HCT116 (cell line): ENCODE results near the gene CHDH. TPM values are rescaled to one million over a fixed set of nuclear protein-coding genes. Genes with fewer than 3 reads are reported as not detected.

Experiments
- ATAC-seq: fragments of 200-7000 bp; cut with Tn5 transposase; 2 replicates; pipeline ENCODE4 v1.9.1; 2020; ENCODE audit warnings: mild to moderate bottlenecking, moderate library complexity
- BruUV-seq: library from RNA; stranded (reverse); fragments of 400-500 nt; replicated peaks from 2 replicates; lab custom pipeline; 2021; lab: Mats Ljungman, UMichigan
- CTCF ChIA-PET: fragments of 300-600 bp; sonication (Branson Sonifier 250); formaldehyde crosslinking; loops from one replicate; lab custom pipeline; 2021; ENCODE audit warnings: antibody characterized with exemption; lab: Charles Lee
- POLR2A ChIA-PET: fragments of 300-600, 350-600 bp; sonication (Branson Sonifier 250); formaldehyde crosslinking; loops from one replicate; lab custom pipeline; 2021; ENCODE audit warnings: antibody characterized with exemption; lab: Charles Lee
- RAD21 ChIA-PET, 2 experiments: fragments of 300-600 bp; sonication (Branson Sonifier 250); formaldehyde crosslinking; loops; one replicate each; lab custom pipeline; 2023; ENCODE audit warnings: low total read pairs in 2 of 2; ENCODE audit not compliant: uncharacterized antibody in 2 of 2, unreplicated experiment in 2 of 2, low non-redundant PET in 1 of 2; lab: Charles Lee
- DNase-seq: peaks from one replicate; pipeline ENCODE4 v3.0.0-alpha.2; 2010; ENCODE audit warnings: low read depth, low spot score
- H2AFZ ChIP-seq: fragments of 200-600 bp; shearing (Covaris generic), sonication (generic); 2 replicates; pipeline ENCODE4 v1.6.1; 2017; ENCODE audit warnings: low read depth, mixed run types, mixed read lengths, antibody characterized with exemption, low read length; ENCODE audit not compliant: poor library complexity, severe bottlenecking
- H3K27ac ChIP-seq: 2 replicates; pipeline ENCODE4 v1.5.1; 2012; ENCODE audit warnings: low read depth, low read length
- H3K27me3 ChIP-seq: fragments of 200-600 bp; sonication (generic); 2 replicates; pipeline ENCODE4 v1.6.1; 2016; ENCODE audit warnings: mixed run types, low read length, mixed read lengths; ENCODE audit not compliant: insufficient read depth
- H3K36me3 ChIP-seq, 2 experiments: fragments of 200-500 bp in 1 of 2; fragments of 200-600 bp in 1 of 2; sonication (Bioruptor generic) in 1 of 2; sonication (generic) in 1 of 2; 2 replicates each; pipeline versions ENCODE4 v1.5.1 to v1.6.1; 2014 to 2016; ENCODE audit warnings: low read length in 2 of 2, inconsistent platforms in 1 of 2, mixed read lengths in 1 of 2, mixed run types in 1 of 2; ENCODE audit not compliant: insufficient read depth in 2 of 2, control insufficient read depth in 1 of 2
- H3K4me1 ChIP-seq, 2 experiments: fragments of 200-600 bp in 1 of 2; sonication (generic) in 1 of 2; 2 replicates each; pipeline versions ENCODE4 v1.5.1 to v1.6.1; 2012 to 2017; ENCODE audit warnings: low read length in 2 of 2, inconsistent platforms in 1 of 2, mild to moderate bottlenecking in 1 of 2, mixed read lengths in 1 of 2, mixed run types in 1 of 2, moderate library complexity in 1 of 2; ENCODE audit not compliant: insufficient read depth in 2 of 2, control insufficient read depth in 1 of 2
- H3K4me2 ChIP-seq: fragments of 200-600 bp; sonication (generic); 2 replicates; pipeline ENCODE4 v1.6.1; 2017; ENCODE audit warnings: mixed run types, low read length, mixed read lengths
- H3K4me3 ChIP-seq, 2 experiments: fragments of 200-600 bp in 1 of 2; sonication (generic) in 1 of 2; replicated peaks in 1 of 2; 2 replicates each; pipeline ENCODE4 v1.5.1; 2011 to 2016; ENCODE audit warnings: low read length in 2 of 2, control low read depth in 1 of 2, low read depth in 1 of 2, mild to moderate bottlenecking in 1 of 2, mixed read lengths in 1 of 2, mixed run types in 1 of 2
- H3K79me2 ChIP-seq: fragments of 200-600 bp; sonication (generic); 2 replicates; pipeline ENCODE4 v1.6.1; 2017; ENCODE audit warnings: mild to moderate bottlenecking, mixed run types, low read length, moderate library complexity, mixed read lengths; ENCODE audit not compliant: insufficient read depth
- H3K9ac ChIP-seq: fragments of 200-600 bp; sonication (generic); 2 replicates; pipeline ENCODE4 v1.6.1; 2016; ENCODE audit warnings: low read length, mixed read lengths
- H3K9me2 ChIP-seq: fragments of 200-600 bp; sonication (generic), shearing (Covaris generic); 2 replicates; pipeline ENCODE4 v1.6.1; 2017; ENCODE audit warnings: mixed run types, mild to moderate bottlenecking, moderate library complexity; ENCODE audit not compliant: insufficient read depth
- H3K9me3 ChIP-seq, 2 experiments: fragments of 200-500 bp in 1 of 2; fragments of 200-600 bp in 1 of 2; sonication (Bioruptor generic) in 1 of 2; sonication (generic) in 1 of 2; 2 replicates each; pipeline ENCODE4 v1.6.1; 2014 to 2017; ENCODE audit warnings: low read length in 2 of 2, mixed read lengths in 2 of 2, inconsistent platforms in 1 of 2, low read depth in 1 of 2, mild to moderate bottlenecking in 1 of 2, mixed run types in 1 of 2, moderate library complexity in 1 of 2; ENCODE audit not compliant: control insufficient read depth in 1 of 2, insufficient read depth in 1 of 2
- H4K20me1 ChIP-seq: fragments of 200-600 bp; sonication (generic), shearing (Covaris generic); 2 replicates; pipeline ENCODE4 v1.6.1; 2017; ENCODE audit warnings: mixed run types, mild to moderate bottlenecking, moderate library complexity; ENCODE audit not compliant: insufficient read depth
- ATF3 ChIP-seq: IDR thresholded peaks from 2 replicates; pipeline ENCODE4 v1.6.1; 2012
- CBX3 ChIP-seq: IDR thresholded peaks from 2 replicates; pipeline ENCODE4 v1.6.1; 2012; ENCODE audit warnings: low read depth
- CTCF ChIP-seq, 3 experiments: fragments of 200-600 bp in 1 of 3; sonication (generic) in 1 of 3; IDR thresholded peaks in 2 of 3; conservative IDR thresholded peaks in 1 of 3; 2 replicates each; pipeline ENCODE4 v1.5.1; 2012 to 2017; ENCODE audit warnings: low read depth in 2 of 3, low read length in 2 of 3, antibody characterized with exemption in 1 of 3, borderline replicate concordance in 1 of 3, control low read depth in 1 of 3, mild to moderate bottlenecking in 1 of 3, mixed read lengths in 1 of 3, mixed run types in 1 of 3, moderate library complexity in 1 of 3; ENCODE audit not compliant: insufficient read depth in 1 of 3
- EGR1 ChIP-seq: IDR thresholded peaks from 2 replicates; pipeline ENCODE4 v1.6.1; 2012; ENCODE audit warnings: low read depth
- ELF1 ChIP-seq: IDR thresholded peaks from 2 replicates; pipeline ENCODE4 v1.6.1; 2012; ENCODE audit warnings: low read depth, borderline replicate concordance
- EZH2 ChIP-seq: fragments of 200-600 bp; sonication (generic); IDR thresholded peaks from 2 replicates; pipeline ENCODE4 v1.6.1; 2017; ENCODE audit warnings: antibody characterized with exemption, mixed run types
- EZH2phosphoT487 ChIP-seq: fragments of 200-600 bp; IDR thresholded peaks from 2 replicates; pipeline ENCODE4 v1.6.1; 2018; ENCODE audit warnings: antibody characterized with exemption, borderline replicate concordance
- FOSL1 ChIP-seq: IDR thresholded peaks from 2 replicates; pipeline ENCODE4 v1.6.1; 2012; ENCODE audit warnings: low read depth
- JUND ChIP-seq: IDR thresholded peaks from 2 replicates; pipeline ENCODE4 v1.6.1; 2012
- MAX ChIP-seq: IDR thresholded peaks from 2 replicates; pipeline ENCODE4 v1.6.1; 2012
- POLR2AphosphoS5 ChIP-seq: IDR thresholded peaks from 2 replicates; pipeline ENCODE4 v1.6.1; 2011; ENCODE audit warnings: mild to moderate bottlenecking, low read depth, low read length, moderate library complexity
- RAD21 ChIP-seq: IDR thresholded peaks from 2 replicates; pipeline ENCODE4 v1.6.1; 2012; ENCODE audit warnings: low read depth, mild to moderate bottlenecking
- REST ChIP-seq: IDR thresholded peaks from 2 replicates; pipeline ENCODE4 v1.6.1; 2012; ENCODE audit warnings: low read depth
- SIN3A ChIP-seq: IDR thresholded peaks from 2 replicates; pipeline ENCODE4 v1.6.1; 2012; ENCODE audit warnings: low read depth
- SP1 ChIP-seq: IDR thresholded peaks from 2 replicates; pipeline ENCODE4 v1.6.1; 2012; ENCODE audit warnings: low read depth
- TCF7L2 ChIP-seq: IDR thresholded peaks from 2 replicates; pipeline ENCODE4 v1.7.0; 2011; ENCODE audit warnings: borderline replicate concordance, inconsistent platforms; ENCODE audit not compliant: insufficient read depth, insufficient read length; ENCODE audit errors: extremely low read depth
- YY1 ChIP-seq: IDR thresholded peaks from 2 replicates; pipeline ENCODE4 v1.6.1; 2011; ENCODE audit warnings: low read length, low read depth, moderate library complexity, mild to moderate bottlenecking; ENCODE audit not compliant: insufficient replicate concordance; ENCODE audit errors: extremely low read depth
- ZFX ChIP-seq: fragments of 450-650 bp; IDR thresholded peaks from 2 replicates; pipeline ENCODE4 v1.6.1; 2017
- intact Hi-C: fragments of 100-400 bp; cut with micrococcal nuclease; formaldehyde crosslinking; loops from 2 replicates; pipeline ENCODE4 v1.10.0; 2022
- total RNA-seq: library from RNA; stranded (reverse); gene quantifications from one replicate; pipeline ENCODE4 v1.2.1, GENCODE V29; 2021; ENCODE audit not compliant: unreplicated experiment

CHDH gene
- total RNA-seq, 1 experiment from 2014 or later: 10.8 TPM

GRCh38 chr3:53837331-53837730 is 8.9 kb downstream of the CHDH start (continued):
- TF ChIP-seq REST (no peak), ELF1 (no peak), SP1 (no peak), FOSL1 (no peak), MAX (no peak), EGR1 (no peak), TCF7L2 (no peak)

GRCh38 chr3:53836084-53836872 is 9.9 kb downstream of the CHDH start:
- no TSS peak for BruUV-seq
- TF ChIP-seq SIN3A: no peak
- TF ChIP-seq EGR1: no peak
- no peak for TF ChIP-seq RAD21
- TF ChIP-seq CBX3: no peak
- TF ChIP-seq YY1: no peak
- no peak for TF ChIP-seq FOSL1
- no peak for TF ChIP-seq ATF3
- no peak for TF ChIP-seq ZFX
- TF ChIP-seq CTCF (IDR thresholded peaks at IDR 0.05 in 2 of 3, conservative IDR thresholded peaks at IDR 0.05 in 1 of 3; ENCODE audit: borderline replicate concordance in 1 of 3, insufficient read depth in 1 of 3, low read depth in 2 of 3, low read length in 2 of 3): no peak
- TF ChIP-seq EZH2phosphoT487: no peak
- TF ChIP-seq TCF7L2: no peak
- TF ChIP-seq MAX: no peak
- no peak for TF ChIP-seq POLR2AphosphoS5
- TF ChIP-seq EZH2: no peak
- no peak for TF ChIP-seq JUND

More at GRCh38 chr3:53836084-53836872, 9.9 kb downstream of the CHDH start:
- CTCF ChIA-PET: no interaction called here
- peaks cover 0 to 1% of the 10 kb centered on the region in 2 experiments; a peak in 1 of 4 replicates for H3K4me1 ChIP-seq
- H3K27ac ChIP-seq: no peak overlapping the region
- no peak overlapping the region for H2AFZ ChIP-seq
- no peaks in the 10 kb centered on the region for H3K9me3 ChIP-seq
- H3K4me2 ChIP-seq: no peak overlapping the region
- H3K4me3 ChIP-seq: no peak overlapping the region
- H3K9me2 ChIP-seq: no peaks in the 10 kb centered on the region
- RAD21 ChIA-PET: no interaction called here
- no peaks in the 10 kb centered on the region for H3K79me2 ChIP-seq
- POLR2A ChIA-PET: no interaction called here
- intact Hi-C loops: no loop called here
- H4K20me1 ChIP-seq: no peaks in the 10 kb centered on the region
- peaks cover 0 to 2% of the 10 kb centered on the region in 2 experiments; a peak in 1 of 4 replicates for H3K36me3 ChIP-seq
- no peaks in the 10 kb centered on the region for H3K27me3 ChIP-seq
- DNase-seq (no peak), ATAC-seq (no peak)
- H3K9ac ChIP-seq: no peak overlapping the region
